Measurements from ENCODE around the gene PNLDC1.
"Not testable (repeated sequence)": the region's sequence is repeated elsewhere in the genome, so short reads cannot be mapped to it uniquely, and the experiment has no call there.

The PNLDC1 gene

GRCh38 chr6:159778542-159779103 is 21.5 kb upstream of the PNLDC1 start:
- DNase-seq (ENCODE audit: low spot score), result no peak

- DNase-seq (ENCODE audit: low spot score), result no peak
Measured at GRCh38 chr6:159788276-159788675, 11.8 kb upstream of the PNLDC1 start.

- peak; percentile 63 for DNase-seq (ENCODE audit: low spot score)
Measured at GRCh38 chr6:159788753-159789376, 11.2 kb upstream of the PNLDC1 start.

- peak; percentile 100 for DNase-seq (ENCODE audit: low spot score)
Measured at GRCh38 chr6:159789377-159790148, 10.5 kb upstream of the PNLDC1 start, which contains the start of gene TCP1. TSS of gene TCP1 (minus strand) at chr6:159789602. CDS start at chr6:159789468, 134 bp downstream.

GRCh38 chr6:159790149-159790955 is 9.7 kb upstream of the PNLDC1 start, which contains the start of gene MRPL18:
TSS of gene MRPL18 (plus strand) at chr6:159790467. CDS start at chr6:159790588, 121 bp downstream.
- peak; percentile 98 for DNase-seq (ENCODE audit: low spot score)

GRCh38 chr6:159790956-159791598 is 9.0 kb upstream of the PNLDC1 start:
- no peak for DNase-seq (ENCODE audit: low spot score)

- not testable (repeated sequence) for DNase-seq (ENCODE audit: low spot score)
Measured at GRCh38 chr6:159794976-159795375, 5.1 kb upstream of the PNLDC1 start.

- DNase-seq (ENCODE audit: low spot score), result no peak
Measured at GRCh38 chr6:159797554-159797953, 2.5 kb upstream of the PNLDC1 start.

GRCh38 chr6:159801935-159802334 is 1.9 kb downstream of the PNLDC1 start:
- DNase-seq (ENCODE audit: low spot score), result no peak

GRCh38 chr6:159804504-159804903 is 4.4 kb downstream of the PNLDC1 start:
- DNase-seq (ENCODE audit: low spot score), result no peak

- DNase-seq (ENCODE audit: low spot score), result no peak
Measured at GRCh38 chr6:159805440-159806020, 5.5 kb downstream of the PNLDC1 start.

- DNase-seq (ENCODE audit: low spot score), result no peak
Measured at GRCh38 chr6:159806021-159806458, 6.0 kb downstream of the PNLDC1 start.

- DNase-seq (ENCODE audit: low spot score), result peak; percentile 70
Measured at GRCh38 chr6:159807150-159807858, 7.2 kb downstream of the PNLDC1 start.

- DNase-seq (ENCODE audit: low spot score), result no peak
Measured at GRCh38 chr6:159808647-159809046, 8.6 kb downstream of the PNLDC1 start.

GRCh38 chr6:159809149-159809548 is 9.1 kb downstream of the PNLDC1 start:
- DNase-seq (ENCODE audit: low spot score), result no peak

GRCh38 chr6:159813781-159814180 is 13.7 kb downstream of the PNLDC1 start:
- DNase-seq (ENCODE audit: low spot score), result no peak

- DNase-seq (ENCODE audit: low spot score), result no peak
Measured at GRCh38 chr6:159815410-159815809, 15.3 kb downstream of the PNLDC1 start.

GRCh38 chr6:159816775-159817174 is 16.7 kb downstream of the PNLDC1 start:
- DNase-seq (ENCODE audit: low spot score), result not testable (repeated sequence)

GRCh38 chr6:159817951-159818739 is 18.1 kb downstream of the PNLDC1 start:
- no peak for DNase-seq (ENCODE audit: low spot score)

GRCh38 chr6:159819098-159819497 is 19.0 kb downstream of the PNLDC1 start:
- no peak for DNase-seq (ENCODE audit: low spot score)
